ENCODE measurements around the gene HLA-E. TPM values are rescaled to one million over a fixed set of nuclear protein-coding genes. Genes with fewer than 3 reads are reported as not detected.
"Not testable (repeated sequence)": the region's sequence is repeated elsewhere in the genome, so short reads cannot be mapped to it uniquely, and the experiment has no call there.

HLA-E gene
- total and polyA plus RNA-seq, 2 of the 13 experiments (the other 11 are each of a cell fraction or from before 2014, with no cell fraction given), result 45.2 to 90.4 TPM

DNA sequence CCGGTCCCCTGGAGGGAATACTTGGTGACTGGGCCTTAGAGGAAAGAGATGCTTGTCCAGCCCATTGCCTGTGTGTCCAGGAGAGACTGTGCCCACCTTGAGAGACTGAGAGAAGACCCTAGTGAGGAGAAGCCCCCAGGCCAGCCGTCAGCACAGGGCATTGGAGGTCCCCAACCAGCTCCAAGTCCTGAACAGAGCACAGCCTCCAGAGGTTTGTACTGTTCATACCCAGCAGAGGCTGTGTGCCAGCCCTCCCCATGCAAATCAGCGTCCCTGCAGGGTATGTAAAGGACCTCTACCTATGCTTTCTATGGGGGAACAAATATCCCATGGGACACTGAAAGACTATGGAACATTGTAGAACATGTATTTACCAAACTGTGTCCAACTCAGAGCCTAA is 8.4 kb downstream of the HLA-E start (continued):
- TF ChIP-seq, protein P1, sequence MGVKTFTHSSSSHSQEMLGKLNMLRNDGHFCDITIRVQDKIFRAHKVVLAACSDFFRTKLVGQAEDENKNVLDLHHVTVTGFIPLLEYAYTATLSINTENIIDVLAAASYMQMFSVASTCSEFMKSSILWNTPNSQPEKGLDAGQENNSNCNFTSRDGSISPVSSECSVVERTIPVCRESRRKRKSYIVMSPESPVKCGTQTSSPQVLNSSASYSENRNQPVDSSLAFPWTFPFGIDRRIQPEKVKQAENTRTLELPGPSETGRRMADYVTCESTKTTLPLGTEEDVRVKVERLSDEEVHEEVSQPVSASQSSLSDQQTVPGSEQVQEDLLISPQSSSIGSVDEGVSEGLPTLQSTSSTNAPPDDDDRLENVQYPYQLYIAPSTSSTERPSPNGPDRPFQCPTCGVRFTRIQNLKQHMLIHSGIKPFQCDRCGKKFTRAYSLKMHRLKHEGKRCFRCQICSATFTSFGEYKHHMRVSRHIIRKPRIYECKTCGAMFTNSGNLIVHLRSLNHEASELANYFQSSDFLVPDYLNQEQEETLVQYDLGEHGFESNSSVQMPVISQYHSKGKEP (CRISPR knock-in tag; IDR thresholded peaks at IDR 0.05), result no peak
- TF ChIP-seq, protein P2, sequence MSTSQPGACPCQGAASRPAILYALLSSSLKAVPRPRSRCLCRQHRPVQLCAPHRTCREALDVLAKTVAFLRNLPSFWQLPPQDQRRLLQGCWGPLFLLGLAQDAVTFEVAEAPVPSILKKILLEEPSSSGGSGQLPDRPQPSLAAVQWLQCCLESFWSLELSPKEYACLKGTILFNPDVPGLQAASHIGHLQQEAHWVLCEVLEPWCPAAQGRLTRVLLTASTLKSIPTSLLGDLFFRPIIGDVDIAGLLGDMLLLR (CRISPR knock-in tag; IDR thresholded peaks at IDR 0.05), result no peak

DNA sequence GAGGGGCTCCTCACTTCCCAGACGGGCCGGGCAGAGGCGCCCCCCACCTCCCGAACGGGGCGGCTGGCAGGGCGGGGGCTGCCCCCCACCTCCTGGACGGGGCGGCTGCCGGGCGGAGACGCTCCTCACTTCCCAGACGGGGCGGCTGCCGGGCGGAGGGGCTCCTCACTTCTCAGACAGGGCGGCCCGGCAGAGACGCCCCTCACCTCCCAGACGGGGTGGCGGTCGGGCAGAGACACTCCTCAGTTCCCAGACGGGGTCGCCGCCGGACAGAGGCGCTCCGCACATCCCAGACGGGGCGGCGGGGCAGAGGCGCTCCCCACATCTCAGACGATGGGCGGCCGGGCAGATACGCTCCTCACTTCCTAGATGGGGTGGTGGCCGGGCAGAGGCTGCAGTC is 9.4 kb downstream of the HLA-E start:
- H3K9ac ChIP-seq (ENCODE audit: insufficient read depth, low read depth, low read length); H3K4me2 ChIP-seq (ENCODE audit: low read depth, low read length); H3K36me3 ChIP-seq (replicated peaks in 1 of 2; ENCODE audit: control insufficient read depth in 1 of 2, insufficient read depth in 2 of 2, low read length in 2 of 2); BruUV-seq (replicated peaks); H3K27me3 ChIP-seq (ENCODE audit: control insufficient read depth in 1 of 2, insufficient read depth in 2 of 2, low read length in 2 of 2); H2AFZ ChIP-seq (ENCODE audit: low read length); POLR2A ChIA-PET; H3K79me2 ChIP-seq (ENCODE audit: insufficient read depth, low read length); H3K9me3 ChIP-seq (ENCODE audit: low read length); intact Hi-C loops (cut with micrococcal nuclease; ENCODE audit: unreplicated experiment); H3K4me3 ChIP-seq (replicated peaks in 1 of 3; ENCODE audit: insufficient read depth in 1 of 3, low read depth in 2 of 3, low read length in 3 of 3); H3K27ac ChIP-seq (ENCODE audit: extremely low read length, insufficient read depth, low read length); DNase-seq (ENCODE audit: low spot score); H4K20me1 ChIP-seq (ENCODE audit: insufficient read depth, low read length); ATAC-seq; CTCF ChIA-PET (ENCODE audit: low intra/inter-chr PET ratio, low total read pairs); in situ Hi-C loops (cut with HindIII; ENCODE audit: extremely low pct_ligation_motif_present, low pct_unique_long_range_greater_than_20kb); FAIRE-seq: not testable (repeated sequence)
- WGBS (ENCODE audit: low lambda C conversion rate), result 88% methylated on average over 19 of the region's 37 CpGs
- H3K4me1 ChIP-seq (ENCODE audit: insufficient read depth, low read length), result peaks cover 13% of the 10 kb centered on the region
